GM10248 (cell line): ENCODE data around the gene RAB11B.
"Not testable (repeated sequence)": the region's sequence is repeated elsewhere in the genome, so short reads cannot be mapped to it uniquely, and the experiment has no call there.

Experiments used
- CTCF ChIA-PET: fragments of 300-600 bp; sonication (Branson Sonifier 250); formaldehyde crosslinking; extraction: SDS; loops from one replicate; lab custom pipeline; 2021; ENCODE audit warnings: antibody characterized with exemption; lab: Yijun Ruan, JAX
- POLR2A ChIA-PET: fragments of 350-650 bp; sonication (Branson Sonifier 250); formaldehyde crosslinking; extraction: SDS; loops from one replicate; lab custom pipeline; 2020; ENCODE audit warnings: antibody characterized with exemption; lab: Yijun Ruan, JAX
- DNase-seq: peaks from one replicate; pipeline ENCODE4 v3.0.0; 2012; ENCODE audit errors: extremely low spot score
- CTCF ChIP-seq: IDR thresholded peaks from 2 replicates; pipeline ENCODE4 v1.5.1; 2012; ENCODE audit warnings: mild to moderate bottlenecking, low read depth; ENCODE audit errors: extremely low read depth, missing control alignments, control extremely low read depth

RAB11B gene

GRCh38 chr19:8370176-8371010, 19.8 kb upstream of the RAB11B start:
- TF ChIP-seq CTCF = no peak
- no peak for DNase-seq
- POLR2A ChIA-PET = no interaction called here
- CTCF ChIA-PET = interaction anchor here (2.1 to 6.1 kb wide), 2 partner anchors 9 to 16 kb away, joined by 8 to 41 read pairs; no protein-coding TSS in a partner anchor

- CTCF ChIA-PET = interaction anchor here (1.9 to 6.1 kb wide), 3 partner anchors 8 to 17 kb away, joined by 8 to 41 read pairs (median 13); no protein-coding TSS in a partner anchor
- no peak for DNase-seq
- TF ChIP-seq CTCF = no peak
- POLR2A ChIA-PET = interaction anchor here (0.5 kb wide), 1 partner anchor 221 kb away, joined by 3 read pairs; no protein-coding TSS in a partner anchor
Measured at GRCh38 chr19:8371011-8371804, 19.0 kb upstream of the RAB11B start.

GRCh38 chr19:8373867-8374813, 16.0 kb upstream of the RAB11B start:
- POLR2A ChIA-PET = no interaction called here

GRCh38 chr19:8375766-8376165, 14.4 kb upstream of the RAB11B start:
- DNase-seq, POLR2A ChIA-PET: not testable (repeated sequence)
- CTCF ChIA-PET = interaction anchor here (0.9 to 1.2 kb wide), 2 partner anchors 8 to 22 kb away, joined by 3 to 4 read pairs; no protein-coding TSS in a partner anchor

More at GRCh38 chr19:8373867-8374813, 16.0 kb upstream of the RAB11B start:
- CTCF ChIA-PET = no interaction called here
- TF ChIP-seq CTCF = no peak
- no peak for DNase-seq

GRCh38 chr19:8376373-8376974, 13.7 kb upstream of the RAB11B start:
- POLR2A ChIA-PET = not testable (repeated sequence)
- CTCF ChIA-PET = interaction anchor here (0.9 to 1.9 kb wide), 3 partner anchors 9 to 23 kb away, joined by 3 to 6 read pairs (median 4); no protein-coding TSS in a partner anchor

GRCh38 chr19:8377598-8377997, 12.6 kb upstream of the RAB11B start:
- ChIA-PET POLR2A (no interaction called here), CTCF (interaction anchor here (1.2 to 1.9 kb wide), 4 partner anchors 10 to 434 kb away, joined by 3 to 6 read pairs (median 4); partner anchors contain the start of gene TIMM44)
- TF ChIP-seq CTCF = no peak
- DNase-seq = peak; percentile 2

More at GRCh38 chr19:8376373-8376974, 13.7 kb upstream of the RAB11B start:
- DNase-seq = not testable (repeated sequence)

- POLR2A ChIA-PET, DNase-seq: not testable (repeated sequence)
- CTCF ChIA-PET = interaction anchor here (1.6 to 1.8 kb wide), 2 partner anchors 9 to 11 kb away, joined by 3 to 8 read pairs; no protein-coding TSS in a partner anchor
Measured at GRCh38 chr19:8379156-8379891, 10.8 kb upstream of the RAB11B start.

- POLR2A ChIA-PET, DNase-seq: not testable (repeated sequence)
- CTCF ChIA-PET = interaction anchor here (2.8 kb wide), 1 partner anchor 31 kb away, joined by 10 read pairs; no protein-coding TSS in a partner anchor
Measured at GRCh38 chr19:8384569-8384968, 5.6 kb upstream of the RAB11B start.

- DNase-seq, POLR2A ChIA-PET: not testable (repeated sequence)
- CTCF ChIA-PET = interaction anchor here (1.5 kb wide), 1 partner anchor 31 kb away, joined by 3 read pairs; no protein-coding TSS in a partner anchor
Measured at GRCh38 chr19:8385103-8385502, 5.1 kb upstream of the RAB11B start.

- CTCF ChIA-PET = interaction anchor here (1.5 kb wide), 1 partner anchor 32 kb away, joined by 3 read pairs; no protein-coding TSS in a partner anchor
Measured at GRCh38 chr19:8385566-8385965, 4.6 kb upstream of the RAB11B start.

More at GRCh38 chr19:8385566-8385965, 4.6 kb upstream of the RAB11B start:
- POLR2A ChIA-PET, DNase-seq: not testable (repeated sequence)
